GM18517 (cell line): Measurements from ENCODE around the gene ZNF365.
"Not testable (repeated sequence)": the region's sequence is repeated elsewhere in the genome, so short reads cannot be mapped to it uniquely, and the experiment has no call there.

Source experiments
- ATAC-seq: cut with Tn5 transposase; IDR thresholded peaks from one replicate; pipeline ENCODE4 v1.9.1; 2021; ENCODE audit warnings: mild to moderate bottlenecking, moderate library complexity; ENCODE audit not compliant: unreplicated experiment

The ZNF365 gene

GRCh38 chr10:62410934-62411333 is 36.8 kb downstream of the ZNF365 start:
- ATAC-seq: not testable (repeated sequence)

GRCh38 chr10:62413048-62413447 is 38.9 kb downstream of the ZNF365 start:
- no peak for ATAC-seq

DNA sequence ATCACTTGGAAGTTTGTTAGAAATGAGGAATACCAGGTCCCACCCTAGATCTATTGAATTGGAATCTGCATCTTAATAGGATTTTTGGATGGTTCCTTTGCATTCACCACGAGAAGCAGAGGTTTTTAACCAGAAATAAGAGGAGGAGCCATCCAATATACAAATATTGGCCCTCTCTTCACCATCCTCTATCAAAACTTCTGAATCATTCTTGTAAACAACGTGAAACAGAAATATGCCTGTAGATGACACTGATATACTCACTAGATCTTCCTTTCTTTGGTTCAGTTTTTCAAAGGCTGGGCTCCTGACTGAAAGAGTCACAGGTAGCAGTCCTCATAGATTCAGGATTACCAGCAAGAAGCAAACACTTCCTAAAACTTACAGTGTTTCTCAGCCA is 39.5 kb downstream of the ZNF365 start:
- no peak for ATAC-seq

GRCh38 chr10:62414359-62414758 is 40.2 kb downstream of the ZNF365 start:
- ATAC-seq: no peak

GRCh38 chr10:62422068-62422590 is 48.0 kb downstream of the ZNF365 start:
- ATAC-seq: no peak

DNA sequence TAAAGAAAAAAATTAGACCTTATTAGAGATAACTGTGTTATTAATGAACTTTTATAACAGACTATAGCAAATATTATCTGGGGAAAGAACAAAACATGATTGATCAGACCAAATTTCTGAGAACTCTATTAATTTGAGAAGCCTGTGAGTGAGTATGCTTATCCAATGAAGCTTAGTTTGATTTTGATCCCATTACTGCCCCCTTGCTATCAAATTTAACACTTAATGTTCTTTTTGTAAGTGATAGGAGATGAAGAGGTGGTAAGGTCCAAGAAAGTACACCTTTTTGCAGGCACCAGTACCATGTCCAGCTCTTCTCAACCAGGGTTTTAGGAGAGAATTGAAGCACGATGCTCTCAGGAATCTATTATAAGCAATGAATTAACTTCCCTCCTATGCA is 49.9 kb downstream of the ZNF365 start:
- ATAC-seq: no peak

DNA sequence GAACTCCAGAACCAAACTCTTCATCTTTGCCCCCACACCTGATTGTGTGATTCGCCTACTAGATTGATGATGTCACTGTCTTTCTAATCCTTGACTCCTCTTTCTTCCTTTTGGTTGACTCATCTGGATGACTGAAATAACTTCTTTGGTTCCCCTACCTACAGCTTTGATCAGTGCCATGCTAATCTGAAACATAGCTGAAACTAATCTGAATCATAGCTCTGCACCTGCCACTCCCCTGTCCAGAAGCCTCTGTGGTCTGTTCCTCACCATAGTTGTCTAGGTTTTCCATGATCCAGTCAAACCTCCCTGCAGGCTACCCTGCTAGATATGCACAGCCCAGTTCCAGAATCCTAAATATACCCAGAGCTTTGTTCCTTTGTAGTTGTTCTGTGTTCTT is 51.9 kb downstream of the ZNF365 start:
- ATAC-seq: no peak

DNA sequence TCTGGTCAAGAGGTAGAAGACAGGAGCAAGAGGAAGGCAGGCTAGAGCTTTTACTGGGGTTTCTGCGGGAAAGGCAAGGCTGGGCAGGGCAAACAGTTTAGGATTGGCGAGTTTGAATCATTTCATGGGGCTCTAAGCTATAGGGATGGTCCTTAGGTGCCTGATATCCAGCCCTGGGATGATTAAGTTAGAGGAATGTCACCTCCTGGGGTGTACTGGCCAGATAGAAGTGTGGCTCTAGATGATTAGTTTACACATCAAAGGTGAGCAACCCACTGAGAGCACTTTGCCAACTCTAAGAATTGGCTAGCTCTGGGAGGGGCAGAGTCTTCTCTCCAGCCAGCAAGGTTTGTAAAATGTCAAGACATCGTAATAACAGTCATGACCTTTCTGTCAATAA is 52.4 kb downstream of the ZNF365 start:
- ATAC-seq: no peak

DNA sequence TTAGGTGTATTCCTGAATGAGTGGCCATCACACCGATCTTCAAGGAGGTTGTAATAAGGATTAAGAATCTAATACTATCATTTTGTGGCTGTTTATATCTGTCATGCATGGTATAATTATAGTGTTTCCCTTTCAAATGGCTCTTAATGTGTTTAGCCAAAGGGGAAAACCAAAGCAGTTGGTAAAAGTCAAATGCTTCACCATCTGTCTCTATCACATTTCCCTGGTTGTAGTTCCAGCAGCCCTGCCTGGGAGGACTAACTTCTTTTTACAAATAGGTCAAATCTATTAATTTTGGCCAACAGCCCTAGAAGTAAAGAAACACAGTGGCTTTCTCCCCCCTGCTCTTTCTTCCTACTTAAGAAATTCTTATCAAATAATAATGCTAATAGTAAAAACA is 56.7 kb downstream of the ZNF365 start:
- no peak for ATAC-seq

DNA sequence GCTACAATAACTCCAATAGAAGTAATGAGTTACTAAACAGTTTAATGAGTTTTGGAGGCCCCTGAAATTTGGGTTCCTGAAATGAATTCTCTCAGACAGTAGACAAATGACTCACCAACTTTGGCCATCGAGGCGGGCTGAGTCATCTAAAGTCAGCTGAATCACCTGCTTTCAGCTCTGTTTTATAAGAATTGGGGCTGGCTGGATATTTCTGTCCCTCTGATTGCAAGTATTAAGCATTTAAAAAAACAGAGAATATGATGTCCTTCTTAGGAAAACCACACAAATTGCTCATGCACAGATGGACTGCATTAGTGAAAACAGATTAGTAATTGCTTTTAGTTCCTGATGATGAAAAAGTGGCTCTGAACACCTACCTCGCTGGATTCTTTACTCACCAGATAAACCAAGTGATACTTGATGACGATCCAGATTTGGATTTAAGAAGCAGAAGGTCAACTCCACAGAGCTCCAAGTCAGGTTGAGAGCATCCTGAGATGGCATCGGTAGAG is 59.1 kb downstream of the ZNF365 start:
- peak; percentile 85 for ATAC-seq

GRCh38 chr10:62433901-62434300 is 59.7 kb downstream of the ZNF365 start:
- no peak for ATAC-seq

DNA sequence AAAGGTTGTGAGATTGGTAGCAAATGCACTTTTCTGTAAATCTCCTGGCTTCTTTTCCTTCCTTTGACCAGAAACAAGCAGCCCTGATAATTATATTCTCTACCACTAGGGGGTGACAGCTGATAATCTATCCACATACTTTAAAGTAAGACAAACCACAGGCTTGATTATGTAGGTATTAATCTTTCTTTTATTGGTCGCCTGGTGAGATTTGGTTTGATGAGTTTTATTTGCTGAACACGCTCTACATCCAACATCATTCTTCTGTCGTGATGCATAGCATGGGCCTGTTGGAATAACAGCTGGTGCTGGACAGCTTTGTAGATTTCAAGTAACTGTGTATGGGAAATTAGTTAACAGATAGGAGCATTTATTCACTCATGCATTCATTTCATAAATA is 63.5 kb downstream of the ZNF365 start:
- ATAC-seq: peak; percentile 51

DNA sequence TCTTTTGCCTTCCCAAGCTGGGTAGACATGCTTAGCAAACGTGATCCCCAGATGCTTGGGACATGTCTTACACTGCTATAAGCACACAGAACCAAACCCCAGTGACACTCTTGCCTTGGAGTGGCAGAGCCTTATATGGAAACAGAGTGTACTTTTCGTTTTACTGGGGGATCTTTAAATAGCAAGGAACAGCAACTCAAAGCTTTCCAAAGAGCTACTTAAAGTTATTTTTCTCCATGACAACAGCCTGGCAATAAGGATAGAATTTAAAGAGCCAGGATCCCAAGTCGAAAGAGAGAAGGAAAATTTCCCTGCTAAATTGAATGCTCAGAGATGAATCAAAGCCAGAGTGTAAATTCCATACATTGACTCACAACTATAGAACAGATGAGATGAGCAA is 67.8 kb downstream of the ZNF365 start:
- no peak for ATAC-seq

- no peak for ATAC-seq
These were observed 68.9 kb downstream of the ZNF365 start for GRCh38 chr10:62442894-62443669.

- no peak for ATAC-seq
These were observed 69.7 kb downstream of the ZNF365 start for GRCh38 chr10:62443866-62444265.

DNA sequence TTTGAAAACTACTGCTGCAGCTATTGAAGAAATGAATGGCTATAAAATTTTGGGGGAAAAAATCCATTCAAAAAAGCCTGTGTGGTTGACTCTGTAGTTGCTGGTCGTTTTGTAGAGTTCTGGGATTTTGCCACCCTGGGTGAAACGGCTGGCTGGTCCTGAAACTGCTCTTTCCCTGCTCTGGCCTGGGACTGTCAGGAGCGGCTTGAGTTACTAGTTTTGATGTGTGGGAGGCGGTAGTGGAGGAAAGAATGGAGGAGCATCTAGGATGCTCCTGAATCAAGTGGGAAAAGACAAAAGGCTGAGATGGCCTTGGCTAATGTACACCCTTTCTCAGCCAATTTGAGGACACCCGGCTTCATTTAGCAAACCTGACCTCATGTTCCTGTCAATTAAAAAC is 72.5 kb downstream of the ZNF365 start:
- no peak for ATAC-seq

DNA sequence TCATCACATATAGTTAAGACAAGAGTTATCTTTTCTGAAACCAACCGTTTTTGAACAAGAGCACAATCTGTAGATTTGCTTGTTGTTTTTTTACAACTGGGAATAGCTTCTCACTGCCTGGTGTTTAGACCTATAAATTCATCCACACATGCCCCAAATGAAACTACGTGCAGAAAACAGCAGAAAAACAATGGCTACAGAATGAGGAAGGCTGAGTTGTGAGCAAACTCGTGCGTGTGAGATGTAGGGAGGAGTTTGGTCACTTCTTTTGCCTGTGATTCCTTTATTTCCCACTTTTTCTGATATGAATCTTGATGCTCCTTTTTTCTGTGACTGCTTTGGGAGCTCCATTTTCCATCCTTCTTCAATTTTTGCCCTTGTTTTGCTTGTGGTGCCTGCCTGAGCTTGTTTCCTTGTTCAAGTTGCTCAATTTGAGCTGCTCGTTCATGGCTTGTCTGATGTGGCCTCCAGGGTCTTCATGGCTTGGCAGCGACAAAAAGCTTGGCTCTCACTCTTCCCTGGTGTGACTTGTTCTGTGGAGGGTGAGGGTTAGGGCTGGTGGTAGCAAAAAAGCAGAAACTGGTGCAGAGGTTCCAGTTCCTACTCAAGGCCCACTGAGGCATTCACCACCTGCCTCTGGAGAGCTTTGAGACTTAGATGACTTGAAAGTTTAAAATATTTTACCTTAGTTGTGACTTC is 76.9 kb downstream of the ZNF365 start:
- ATAC-seq: no peak

DNA sequence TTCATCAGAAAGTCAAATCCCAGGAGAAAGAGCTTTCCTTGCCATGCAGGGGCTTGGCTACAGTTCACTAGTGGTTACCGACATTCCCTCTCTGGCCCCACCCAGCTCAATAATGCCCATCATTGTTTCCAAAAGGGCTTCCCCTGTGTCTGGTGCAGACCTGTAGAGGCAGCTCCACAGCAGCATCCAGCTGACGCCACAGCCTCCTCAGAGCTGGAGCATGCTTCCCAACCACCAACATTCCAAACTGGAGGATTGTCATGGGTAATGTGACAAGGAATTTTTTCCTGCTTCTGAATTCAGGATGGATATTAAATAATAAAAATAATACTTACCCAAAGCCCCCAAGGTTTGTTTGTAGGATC is 77.4 kb downstream of the ZNF365 start:
- ATAC-seq: no peak
